ENCODE results near the gene ATP8B1.

GRCh38 chr18:57644540-57644939 lies 158.6 kb downstream of the ATP8B1 start:
- TF ChIP-seq CTCF (IDR thresholded peaks at IDR 0.05; ENCODE audit: low read depth, low read length, missing input control) (no peak), YY1 (IDR thresholded peaks at IDR 0.05) (no peak), REST (IDR thresholded peaks at IDR 0.05) (no peak), RAD21 (IDR thresholded peaks at IDR 0.05) (peak; percentile 47 to 57)

All from liver (tissue), 3 donors.